PC-3 (cell line): ENCODE data around the gene KLHL8. TPM values are rescaled to one million over a fixed set of nuclear protein-coding genes. Genes with fewer than 3 reads are reported as not detected.

Experiments used
- ATAC-seq: fragments of 200-7000 bp; cut with Tn5 transposase; 2 replicates; pipeline ENCODE4 v1.9.1; 2020; ENCODE audit warnings: mild to moderate bottlenecking, moderate library complexity
- BruUV-seq: library from RNA; stranded (reverse); fragments of 400-500 nt; replicated peaks from 2 replicates; lab custom pipeline; 2021; lab: Mats Ljungman, UMichigan
- CTCF ChIA-PET: fragments of 300-600 bp; sonication (Branson Sonifier 250); formaldehyde crosslinking; loops from one replicate; lab custom pipeline; 2022; ENCODE audit warnings: antibody characterized with exemption; lab: Charles Lee
- POLR2A ChIA-PET: fragments of 300-600 bp; sonication (Branson Sonifier 250); formaldehyde crosslinking; loops from one replicate; lab custom pipeline; 2022; ENCODE audit warnings: antibody characterized with exemption; ENCODE audit not compliant: unreplicated experiment; lab: Charles Lee
- DNase-seq: peaks from one replicate; pipeline ENCODE4 v3.0.0-alpha.2; 2015
- H2AFZ ChIP-seq: fragments of 300-600 bp; sonication (generic); 2 replicates; pipeline ENCODE4 v1.6.0; 2016; ENCODE audit warnings: antibody characterized with exemption, low read length
- H3F3A ChIP-seq: fragments of 300-600 bp; sonication (generic); one replicate; pipeline ENCODE4 v1.6.0; 2017; ENCODE audit warnings: antibody characterized with exemption, low read length, control low read depth, mild to moderate bottlenecking; ENCODE audit not compliant: unreplicated experiment
- H3K27ac ChIP-seq: fragments of 300-600 bp; sonication (generic); 2 replicates; pipeline ENCODE4 v1.5.1; 2016; ENCODE audit warnings: mild to moderate bottlenecking, low read length
- H3K27me3 ChIP-seq: fragments of 300-600 bp; sonication (generic); 2 replicates; pipeline ENCODE4 v1.6.1; 2016; ENCODE audit warnings: low read length, mixed read lengths
- H3K36me3 ChIP-seq: fragments of 300-600 bp; sonication (generic); 2 replicates; pipeline ENCODE4 v1.6.1; 2016; ENCODE audit warnings: low read depth, mixed run types, low read length, mixed read lengths
- H3K4me1 ChIP-seq: fragments of 300-600 bp; sonication (generic); 2 replicates; pipeline ENCODE4 v1.5.1; 2016; ENCODE audit warnings: low read length; ENCODE audit not compliant: insufficient read depth
- H3K4me2 ChIP-seq: fragments of 300-600 bp; sonication (generic); 2 replicates; pipeline ENCODE4 v1.6.0; 2016; ENCODE audit warnings: low read length
- H3K4me3 ChIP-seq: fragments of 300-600 bp; sonication (generic); 2 replicates; pipeline ENCODE4 v1.5.1; 2016; ENCODE audit warnings: mild to moderate bottlenecking, low read length, mixed read lengths
- H3K79me2 ChIP-seq: fragments of 300-600 bp; sonication (generic); 2 replicates; pipeline ENCODE4 v1.6.1; 2017; ENCODE audit warnings: low read length, mixed read lengths
- H3K9ac ChIP-seq: fragments of 300-600 bp; sonication (generic); 2 replicates; pipeline ENCODE4 v1.6.0; 2016; ENCODE audit warnings: mild to moderate bottlenecking, low read length
- H3K9me2 ChIP-seq: fragments of 300-600 bp; sonication (generic); replicated peaks from 2 replicates; pipeline ENCODE4 v1.6.1; 2016; ENCODE audit warnings: mixed run types, low read length, mixed read lengths
- H3K9me3 ChIP-seq: fragments of 300-600 bp; sonication (generic); 2 replicates; pipeline ENCODE4 v1.6.1; 2016; ENCODE audit warnings: low read length, mixed read lengths
- H4K20me1 ChIP-seq: fragments of 300-600 bp; sonication (generic); 2 replicates; pipeline ENCODE4 v1.6.1; 2016; ENCODE audit warnings: low read length, mixed read lengths
- CTCF ChIP-seq: fragments of 300-600 bp; sonication (generic); conservative IDR thresholded peaks from 2 replicates; pipeline ENCODE4 v1.5.1; 2017; ENCODE audit warnings: antibody characterized with exemption, low read depth, mild to moderate bottlenecking, low read length
- EZH2 ChIP-seq: fragments of 300-600 bp; sonication (generic); IDR thresholded peaks from one replicate; pipeline ENCODE4 v1.6.1; 2017; ENCODE audit warnings: antibody characterized with exemption, mild to moderate bottlenecking, low read length; ENCODE audit not compliant: unreplicated experiment
- EZH2phosphoT487 ChIP-seq: fragments of 300-600 bp; sonication (generic); IDR thresholded peaks from 2 replicates; pipeline ENCODE4 v1.6.1; 2018; ENCODE audit warnings: mild to moderate bottlenecking, antibody characterized with exemption, low read length, borderline replicate concordance
- intact Hi-C: fragments of 100-400 bp; cut with micrococcal nuclease; formaldehyde crosslinking; loops from 2 replicates; pipeline ENCODE4 v1.9.0; 2023
- total RNA-seq: library from RNA; depleted of rRNA; stranded (reverse); fragments of >200 nt; gene quantifications from 2 replicates; pipeline ENCODE4 v1.2.3, GENCODE V29; 2014

KLHL8 gene
- total RNA-seq, 1 experiment from 2014 or later, result 5.6 TPM

- H3K4me1 ChIP-seq, result no peaks in the 10 kb centered on the region
- no peak overlapping the region for H3K27ac ChIP-seq
- no peak overlapping the region for H3K4me3 ChIP-seq
- DNase-seq (no peak), ATAC-seq (no peak)
- H4K20me1 ChIP-seq, result no peaks in the 10 kb centered on the region
- H3K36me3 ChIP-seq, result no peaks in the 10 kb centered on the region
- H2AFZ ChIP-seq, result no peak overlapping the region
- no peak overlapping the region for H3K9ac ChIP-seq
- no peak overlapping the region for H3K4me2 ChIP-seq
- POLR2A ChIA-PET, result no interaction called here
- intact Hi-C loops, result no loop called here
- no peaks in the 10 kb centered on the region for H3K9me3 ChIP-seq
- CTCF ChIA-PET, result no interaction called here
- TF ChIP-seq EZH2phosphoT487 (no peak), EZH2 (no peak), CTCF (no peak)
- H3K27me3 ChIP-seq, result no peaks in the 10 kb centered on the region
- H3F3A ChIP-seq, result no peaks in the 10 kb centered on the region
- no TSS peak for BruUV-seq
- H3K9me2 ChIP-seq, result no peaks in the 10 kb centered on the region
- H3K79me2 ChIP-seq, result no peaks in the 10 kb centered on the region
Observed at GRCh38 chr4:87268411-87268810, 48.0 kb upstream of the KLHL8 start.

GRCh38 chr4:87266986-87267385 lies 46.6 kb upstream of the KLHL8 start:
- H3K9ac ChIP-seq, result no peak overlapping the region
- no peaks in the 10 kb centered on the region for H3K79me2 ChIP-seq
- DNase-seq (no peak), ATAC-seq (no peak)
- no TSS peak for BruUV-seq
- intact Hi-C loops, result no loop called here
- ChIA-PET POLR2A (no interaction called here), CTCF (no interaction called here)
- no peaks in the 10 kb centered on the region for H3F3A ChIP-seq
- H3K36me3 ChIP-seq, result no peaks in the 10 kb centered on the region
- no peaks in the 10 kb centered on the region for H3K9me2 ChIP-seq
- no peaks in the 10 kb centered on the region for H4K20me1 ChIP-seq
- H3K27ac ChIP-seq, result no peak overlapping the region
- TF ChIP-seq EZH2, result no peak
- no peak for TF ChIP-seq CTCF
- TF ChIP-seq EZH2phosphoT487, result no peak
- H3K27me3 ChIP-seq, result no peaks in the 10 kb centered on the region
- H3K4me2 ChIP-seq, result no peak overlapping the region
- no peaks in the 10 kb centered on the region for H3K4me1 ChIP-seq
- H2AFZ ChIP-seq, result no peak overlapping the region
- no peak overlapping the region for H3K4me3 ChIP-seq
- H3K9me3 ChIP-seq, result no peaks in the 10 kb centered on the region

GRCh38 chr4:87262886-87263285 lies 42.5 kb upstream of the KLHL8 start:
- ChIA-PET POLR2A (no interaction called here), CTCF (no interaction called here)

More at GRCh38 chr4:87262886-87263285, 42.5 kb upstream of the KLHL8 start:
- TF ChIP-seq CTCF (no peak), EZH2 (no peak), EZH2phosphoT487 (no peak)
- Histone ChIP-seq H3K36me3 (no peaks in the 10 kb centered on the region), H3K9me2 (no peaks in the 10 kb centered on the region), H4K20me1 (no peaks in the 10 kb centered on the region), H3K4me3 (no peak overlapping the region), H3K9me3 (no peaks in the 10 kb centered on the region), H3F3A (no peaks in the 10 kb centered on the region), H3K79me2 (no peaks in the 10 kb centered on the region), H3K4me1 (no peaks in the 10 kb centered on the region), H3K27me3 (no peaks in the 10 kb centered on the region), H2AFZ (no peak overlapping the region), H3K9ac (no peak overlapping the region), H3K27ac (no peak overlapping the region), H3K4me2 (no peak overlapping the region)
- ATAC-seq, result no peak
- no TSS peak for BruUV-seq
- no peak for DNase-seq
- intact Hi-C loops, result no loop called here
